HepG2 (cell line): Measurements from ENCODE around the gene TTC24. TPM values are rescaled to one million over a fixed set of nuclear protein-coding genes. Genes with fewer than 3 reads are reported as not detected.

Experiments used
- ARID3A ChIP-seq: IDR thresholded peaks from 2 replicates; pipeline ENCODE4 v1.6.1; 2012; ENCODE audit warnings: low read depth, low read length, improper control_type of control experiment
- ETV6 ChIP-seq: sonication (generic); formaldehyde crosslinking; conservative IDR thresholded peaks from 2 replicates; pipeline ENCODE4 v1.4.0; 2020; ENCODE audit warnings: missing genetic modification reagents
- GABPB1 ChIP-seq: IDR thresholded peaks from 2 replicates; pipeline ENCODE4 v1.6.1; 2016; ENCODE audit warnings: mild to moderate bottlenecking, missing genetic modification reagents, moderate library complexity, missing compliant biosample characterization
- KMT2B ChIP-seq: IDR thresholded peaks from 2 replicates; pipeline ENCODE4 v1.6.1; 2016; ENCODE audit warnings: missing genetic modification reagents, missing compliant biosample characterization
- MBNL3 ChIP-seq: fragments of 250-450 bp; sonication (Bioruptor Pico); conservative IDR thresholded peaks from 2 replicates; pipeline ENCODE4 v1.8.0; 2022; ENCODE audit warnings: mild to moderate bottlenecking, inconsistent platforms
- MLXIP ChIP-seq: sonication (generic); formaldehyde crosslinking; IDR thresholded peaks from 2 replicates; pipeline ENCODE4 v1.9.0; 2021; ENCODE audit warnings: missing genetic modification reagents, borderline replicate concordance
- NR0B2 ChIP-seq: sonication (generic); formaldehyde crosslinking; IDR thresholded peaks from 2 replicates; pipeline ENCODE4 v1.4.0; 2020; ENCODE audit warnings: mild to moderate bottlenecking, missing genetic modification reagents
- SALL1 ChIP-seq: sonication (generic); formaldehyde crosslinking; IDR thresholded peaks from 2 replicates; pipeline ENCODE4 v1.8.0; 2022; ENCODE audit warnings: mild to moderate bottlenecking, missing genetic modification reagents
- TEAD3 ChIP-seq: optimal IDR thresholded peaks from 2 replicates; pipeline ENCODE3; 2016; ENCODE audit warnings: borderline replicate concordance
- TOPORS ChIP-seq: sonication (generic); formaldehyde crosslinking; IDR thresholded peaks from 2 replicates; pipeline ENCODE4 v1.8.0; 2023; ENCODE audit warnings: mild to moderate bottlenecking, missing genetic modification reagents
- ZBTB7B ChIP-seq: sonication (generic); formaldehyde crosslinking; IDR thresholded peaks from 2 replicates; pipeline ENCODE4 v1.4.0; 2020; ENCODE audit warnings: missing genetic modification reagents
- ZFP36 ChIP-seq: fragments of 150-350 bp; IDR thresholded peaks from 2 replicates; pipeline ENCODE4 v1.6.1; 2018; ENCODE audit warnings: borderline replicate concordance, low read length, low read depth; ENCODE audit not compliant: partially characterized antibody
- ZNF383 ChIP-seq: sonication (generic); formaldehyde crosslinking; IDR thresholded peaks from 2 replicates; pipeline ENCODE4 v1.4.0; 2020; ENCODE audit warnings: missing genetic modification reagents, mild to moderate bottlenecking, borderline replicate concordance
- ZNF784 ChIP-seq: sonication (generic); formaldehyde crosslinking; IDR thresholded peaks from 2 replicates; pipeline ENCODE4 v1.5.1; 2020; ENCODE audit warnings: missing genetic modification reagents, mild to moderate bottlenecking, borderline replicate concordance
- ZUFSP ChIP-seq: sonication (generic); formaldehyde crosslinking; IDR thresholded peaks from 2 replicates; pipeline ENCODE4 v1.9.0; 2021; ENCODE audit warnings: missing genetic modification reagents, mild to moderate bottlenecking, borderline replicate concordance
- polyA plus RNA-seq, 8 experiments: library from polyadenylated mRNA; depleted of rRNA in 3 of 8; stranded (reverse) in 7 of 8; unstranded in 1 of 8; fragments of >200 nt; fragmentation: Illumina TruSeq in 4 of 8; extraction: Trizol in 4 of 8; gene quantifications; 2 replicates each; pipeline versions ENCODE4 v1.2.1 to v1.2.3, GENCODE V29; 2011 to 2016; ENCODE audit warnings: low read depth in 4 of 8, missing spikeins in 1 of 8, mixed read lengths in 1 of 8; ENCODE audit not compliant: insufficient read depth in 1 of 8
- total RNA-seq, 5 experiments: library from RNA; depleted of rRNA; stranded (reverse); fragments of >200 nt; fragmentation: Illumina TruSeq; extraction: Trizol; gene quantifications; 2 replicates each; pipeline ENCODE4 v1.2.3, GENCODE V29; 2016; ENCODE audit warnings: low read depth in 1 of 5
- TF ChIP-seq, protein P1 (sequence below): sonication (generic); formaldehyde crosslinking; IDR thresholded peaks from 2 replicates; pipeline ENCODE4 v1.5.1; 2020; ENCODE audit warnings: mild to moderate bottlenecking, missing genetic modification reagents, moderate library complexity

The TTC24 gene
- total and polyA plus RNA-seq, 2 of the 13 experiments (the other 11 are each of a cell fraction or from before 2014, with no cell fraction given) = 0.13 to 0.18 TPM

DNA sequence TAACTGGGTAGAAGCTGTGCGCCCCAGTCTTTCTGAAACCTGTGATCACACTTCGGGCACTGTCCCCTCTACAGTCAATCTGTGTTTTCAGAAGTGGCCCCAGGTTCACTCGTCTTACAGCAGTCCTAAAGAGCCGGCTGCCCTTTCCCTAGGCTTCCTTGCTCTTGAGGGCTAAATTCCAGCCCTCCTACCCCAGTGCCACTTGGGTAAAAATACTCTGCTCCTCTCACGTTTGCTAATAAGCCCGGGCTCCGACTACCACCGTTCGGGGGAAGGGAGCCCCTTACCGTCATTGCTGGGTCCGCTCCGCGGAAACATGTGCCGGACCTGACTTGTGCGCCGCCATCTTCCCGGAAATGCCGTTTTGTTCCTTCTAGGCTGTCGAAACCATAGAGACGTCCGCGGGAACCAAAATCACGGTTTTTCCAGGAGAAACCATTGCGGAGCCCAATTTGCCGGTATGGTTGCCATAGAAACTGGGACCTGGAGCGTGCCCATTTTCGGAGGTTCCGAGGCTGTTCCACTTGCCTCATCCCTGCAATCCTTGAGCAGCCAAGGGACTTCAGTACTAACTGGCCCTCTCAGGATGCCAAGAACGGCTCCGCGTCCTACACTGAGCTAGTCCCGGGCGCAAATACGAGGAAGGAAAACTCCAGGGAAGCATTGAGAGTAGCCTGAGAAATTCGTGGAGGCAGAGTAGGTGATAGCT lies 21.8 kb downstream of the TTC24 start, which contains the start of gene GPATCH4 (continued):
- TF ChIP-seq, protein P1, sequence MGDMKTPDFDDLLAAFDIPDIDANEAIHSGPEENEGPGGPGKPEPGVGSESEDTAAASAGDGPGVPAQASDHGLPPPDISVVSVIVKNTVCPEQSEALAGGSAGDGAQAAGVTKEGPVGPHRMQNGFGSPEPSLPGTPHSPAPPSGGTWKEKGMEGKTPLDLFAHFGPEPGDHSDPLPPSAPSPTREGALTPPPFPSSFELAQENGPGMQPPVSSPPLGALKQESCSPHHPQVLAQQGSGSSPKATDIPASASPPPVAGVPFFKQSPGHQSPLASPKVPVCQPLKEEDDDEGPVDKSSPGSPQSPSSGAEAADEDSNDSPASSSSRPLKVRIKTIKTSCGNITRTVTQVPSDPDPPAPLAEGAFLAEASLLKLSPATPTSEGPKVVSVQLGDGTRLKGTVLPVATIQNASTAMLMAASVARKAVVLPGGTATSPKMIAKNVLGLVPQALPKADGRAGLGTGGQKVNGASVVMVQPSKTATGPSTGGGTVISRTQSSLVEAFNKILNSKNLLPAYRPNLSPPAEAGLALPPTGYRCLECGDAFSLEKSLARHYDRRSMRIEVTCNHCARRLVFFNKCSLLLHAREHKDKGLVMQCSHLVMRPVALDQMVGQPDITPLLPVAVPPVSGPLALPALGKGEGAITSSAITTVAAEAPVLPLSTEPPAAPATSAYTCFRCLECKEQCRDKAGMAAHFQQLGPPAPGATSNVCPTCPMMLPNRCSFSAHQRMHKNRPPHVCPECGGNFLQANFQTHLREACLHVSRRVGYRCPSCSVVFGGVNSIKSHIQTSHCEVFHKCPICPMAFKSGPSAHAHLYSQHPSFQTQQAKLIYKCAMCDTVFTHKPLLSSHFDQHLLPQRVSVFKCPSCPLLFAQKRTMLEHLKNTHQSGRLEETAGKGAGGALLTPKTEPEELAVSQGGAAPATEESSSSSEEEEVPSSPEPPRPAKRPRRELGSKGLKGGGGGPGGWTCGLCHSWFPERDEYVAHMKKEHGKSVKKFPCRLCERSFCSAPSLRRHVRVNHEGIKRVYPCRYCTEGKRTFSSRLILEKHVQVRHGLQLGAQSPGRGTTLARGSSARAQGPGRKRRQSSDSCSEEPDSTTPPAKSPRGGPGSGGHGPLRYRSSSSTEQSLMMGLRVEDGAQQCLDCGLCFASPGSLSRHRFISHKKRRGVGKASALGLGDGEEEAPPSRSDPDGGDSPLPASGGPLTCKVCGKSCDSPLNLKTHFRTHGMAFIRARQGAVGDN (CRISPR knock-in tag) = peak; percentile 94
- TF ChIP-seq ZUFSP = 0 out of 2 replicates have a peak, but pooled peaks have one; percentile 85
- TF ChIP-seq ZNF383 (CRISPR knock-in tag) = no peak
- peak; percentile 46; the same call in 1 of the 2 replicates for TF ChIP-seq TOPORS (CRISPR knock-in tag)
- TF ChIP-seq KMT2B (CRISPR knock-in tag) = peak; percentile 83
- peak; percentile 81; the same call in 1 of the 2 replicates for TF ChIP-seq ZNF784
- TF ChIP-seq TEAD3 = peak; percentile 95
- TF ChIP-seq ARID3A = no peak
- TF ChIP-seq GABPB1 (CRISPR knock-in tag) = peak; percentile 96
- TF ChIP-seq ZFP36 = no peak
- TF ChIP-seq ETV6 (CRISPR knock-in tag) = peak; percentile 69; the same call in 1 of the 2 replicates
- no peak; the same call in 1 of the 2 replicates for TF ChIP-seq MLXIP (CRISPR knock-in tag)
- peak; percentile 98; the same call in 1 of the 2 replicates for TF ChIP-seq NR0B2
- TF ChIP-seq MBNL3 (CRISPR knock-in tag) = no peak
- TF ChIP-seq ZBTB7B = peak; percentile 37; the same call in 1 of the 2 replicates
- TF ChIP-seq SALL1 (CRISPR knock-in tag) = peak; percentile 63
